Sigmoid colon (tissue), 4 donors: ENCODE measurements around the gene CCDC7.

Experiments used
- CTCF ChIP-seq, 4 experiments: fragments of 450-650 bp in 3 of 4; fragments of 200-600 bp in 1 of 4; IDR thresholded peaks; one replicate each; pipeline ENCODE4 v1.5.1; 2016 to 2019; ENCODE audit warnings: antibody characterized with exemption in 4 of 4, mild to moderate bottlenecking in 3 of 4, moderate library complexity in 2 of 4
- POLR2A ChIP-seq, 2 donors: fragments of 450-650 bp; IDR thresholded peaks; one replicate each; pipeline ENCODE4 v1.6.1; 2016; ENCODE audit warnings: antibody characterized with exemption in 2 of 2, mild to moderate bottlenecking in 2 of 2, moderate library complexity in 2 of 2
- POLR2AphosphoS5 ChIP-seq, 4 donors: sonication (generic); formaldehyde crosslinking; IDR thresholded peaks; one replicate each; pipeline ENCODE4 v1.6.1; 2017; ENCODE audit warnings: antibody characterized with exemption in 4 of 4

GRCh38 chr10:32891261-32891660 is 445.3 kb downstream of the CCDC7 start:
- TF ChIP-seq CTCF (IDR thresholded peaks at IDR 0.05) (no peak), POLR2A (IDR thresholded peaks at IDR 0.05) (no peak), POLR2AphosphoS5 (IDR thresholded peaks at IDR 0.05) (no peak)
